PC-3 (cell line): ENCODE data around the gene TAMM41. TPM values are rescaled to one million over a fixed set of nuclear protein-coding genes. Genes with fewer than 3 reads are reported as not detected.

ENCODE experiments used
- ATAC-seq: fragments of 200-7000 bp; cut with Tn5 transposase; 2 replicates; pipeline ENCODE4 v1.9.1; 2020; ENCODE audit warnings: mild to moderate bottlenecking, moderate library complexity
- BruUV-seq: library from RNA; stranded (reverse); fragments of 400-500 nt; replicated peaks from 2 replicates; lab custom pipeline; 2021; lab: Mats Ljungman, UMichigan
- CTCF ChIA-PET: fragments of 300-600 bp; sonication (Branson Sonifier 250); formaldehyde crosslinking; loops from one replicate; lab custom pipeline; 2022; ENCODE audit warnings: antibody characterized with exemption; lab: Charles Lee
- POLR2A ChIA-PET: fragments of 300-600 bp; sonication (Branson Sonifier 250); formaldehyde crosslinking; loops from one replicate; lab custom pipeline; 2022; ENCODE audit warnings: antibody characterized with exemption; ENCODE audit not compliant: unreplicated experiment; lab: Charles Lee
- DNase-seq: peaks from one replicate; pipeline ENCODE4 v3.0.0-alpha.2; 2015
- H2AFZ ChIP-seq: fragments of 300-600 bp; sonication (generic); 2 replicates; pipeline ENCODE4 v1.6.0; 2016; ENCODE audit warnings: antibody characterized with exemption, low read length
- H3F3A ChIP-seq: fragments of 300-600 bp; sonication (generic); one replicate; pipeline ENCODE4 v1.6.0; 2017; ENCODE audit warnings: antibody characterized with exemption, low read length, control low read depth, mild to moderate bottlenecking; ENCODE audit not compliant: unreplicated experiment
- H3K27ac ChIP-seq: fragments of 300-600 bp; sonication (generic); 2 replicates; pipeline ENCODE4 v1.5.1; 2016; ENCODE audit warnings: mild to moderate bottlenecking, low read length
- H3K27me3 ChIP-seq: fragments of 300-600 bp; sonication (generic); 2 replicates; pipeline ENCODE4 v1.6.1; 2016; ENCODE audit warnings: low read length, mixed read lengths
- H3K36me3 ChIP-seq: fragments of 300-600 bp; sonication (generic); 2 replicates; pipeline ENCODE4 v1.6.1; 2016; ENCODE audit warnings: low read depth, mixed run types, low read length, mixed read lengths
- H3K4me1 ChIP-seq: fragments of 300-600 bp; sonication (generic); 2 replicates; pipeline ENCODE4 v1.5.1; 2016; ENCODE audit warnings: low read length; ENCODE audit not compliant: insufficient read depth
- H3K4me2 ChIP-seq: fragments of 300-600 bp; sonication (generic); 2 replicates; pipeline ENCODE4 v1.6.0; 2016; ENCODE audit warnings: low read length
- H3K4me3 ChIP-seq: fragments of 300-600 bp; sonication (generic); 2 replicates; pipeline ENCODE4 v1.5.1; 2016; ENCODE audit warnings: mild to moderate bottlenecking, low read length, mixed read lengths
- H3K79me2 ChIP-seq: fragments of 300-600 bp; sonication (generic); 2 replicates; pipeline ENCODE4 v1.6.1; 2017; ENCODE audit warnings: low read length, mixed read lengths
- H3K9ac ChIP-seq: fragments of 300-600 bp; sonication (generic); 2 replicates; pipeline ENCODE4 v1.6.0; 2016; ENCODE audit warnings: mild to moderate bottlenecking, low read length
- H3K9me2 ChIP-seq: fragments of 300-600 bp; sonication (generic); replicated peaks from 2 replicates; pipeline ENCODE4 v1.6.1; 2016; ENCODE audit warnings: mixed run types, low read length, mixed read lengths
- H3K9me3 ChIP-seq: fragments of 300-600 bp; sonication (generic); 2 replicates; pipeline ENCODE4 v1.6.1; 2016; ENCODE audit warnings: low read length, mixed read lengths
- H4K20me1 ChIP-seq: fragments of 300-600 bp; sonication (generic); 2 replicates; pipeline ENCODE4 v1.6.1; 2016; ENCODE audit warnings: low read length, mixed read lengths
- EZH2 ChIP-seq: fragments of 300-600 bp; sonication (generic); IDR thresholded peaks from one replicate; pipeline ENCODE4 v1.6.1; 2017; ENCODE audit warnings: antibody characterized with exemption, mild to moderate bottlenecking, low read length; ENCODE audit not compliant: unreplicated experiment
- EZH2phosphoT487 ChIP-seq: fragments of 300-600 bp; sonication (generic); IDR thresholded peaks from 2 replicates; pipeline ENCODE4 v1.6.1; 2018; ENCODE audit warnings: mild to moderate bottlenecking, antibody characterized with exemption, low read length, borderline replicate concordance
- intact Hi-C: fragments of 100-400 bp; cut with micrococcal nuclease; formaldehyde crosslinking; loops from 2 replicates; pipeline ENCODE4 v1.9.0; 2023
- total RNA-seq: library from RNA; depleted of rRNA; stranded (reverse); fragments of >200 nt; gene quantifications from 2 replicates; pipeline ENCODE4 v1.2.3, GENCODE V29; 2014
- TF ChIP-seq, protein P1 (sequence below): fragments of 300-600 bp; sonication (generic); conservative IDR thresholded peaks from 2 replicates; pipeline ENCODE4 v1.5.1; 2017; ENCODE audit warnings: antibody characterized with exemption, low read depth, mild to moderate bottlenecking, low read length

The TAMM41 gene
- total RNA-seq, 1 experiment from 2014 or later = 10.5 TPM

DNA sequence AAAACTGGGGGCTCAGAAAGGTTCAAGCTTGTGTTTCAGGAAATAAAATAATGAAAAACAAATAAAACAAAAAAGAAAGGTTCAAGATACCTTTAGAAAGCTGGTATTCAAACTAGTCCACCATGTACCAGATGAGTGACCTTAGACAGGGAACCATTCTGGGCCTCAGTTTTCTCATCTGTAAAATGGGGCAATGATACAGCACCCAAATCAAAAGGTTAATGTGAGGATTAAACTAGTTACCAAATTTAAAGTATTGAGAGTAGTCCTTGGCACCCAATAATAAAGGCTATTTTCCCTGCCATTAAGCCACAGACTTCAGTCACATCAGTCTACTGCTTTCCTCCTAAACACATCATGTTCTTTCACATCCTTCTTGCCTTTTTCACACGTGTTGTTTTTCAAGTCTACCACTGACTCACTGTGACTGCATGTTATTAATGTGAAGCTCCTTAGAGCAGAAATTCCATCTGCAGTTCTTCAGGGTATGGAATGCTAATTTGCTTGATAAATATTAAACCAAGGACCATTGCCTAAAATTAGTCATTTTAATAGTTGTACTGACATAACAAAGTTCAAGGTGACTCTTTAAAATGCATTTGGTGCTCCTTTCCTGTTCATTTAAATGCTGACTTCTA, 19.9 kb downstream of the TAMM41 start:
- intact Hi-C loops = no loop called here
- Histone ChIP-seq H3K36me3 (peaks cover 15% of the 10 kb centered on the region; the same call in 1 of the 2 replicates), H3K9me2 (no peaks in the 10 kb centered on the region), H4K20me1 (no peaks in the 10 kb centered on the region), H3K4me3 (no peak overlapping the region), H3K79me2 (no peaks in the 10 kb centered on the region), H3K9ac (no peak overlapping the region), H3K4me1 (no peaks in the 10 kb centered on the region), H3F3A (no peaks in the 10 kb centered on the region), H3K27ac (no peak overlapping the region), H3K4me2 (no peak overlapping the region), H3K9me3 (no peaks in the 10 kb centered on the region), H2AFZ (no peak overlapping the region), H3K27me3 (no peaks in the 10 kb centered on the region)
- TF ChIP-seq EZH2 = no peak
- no peak for TF ChIP-seq EZH2phosphoT487
- TF ChIP-seq, protein P1, sequence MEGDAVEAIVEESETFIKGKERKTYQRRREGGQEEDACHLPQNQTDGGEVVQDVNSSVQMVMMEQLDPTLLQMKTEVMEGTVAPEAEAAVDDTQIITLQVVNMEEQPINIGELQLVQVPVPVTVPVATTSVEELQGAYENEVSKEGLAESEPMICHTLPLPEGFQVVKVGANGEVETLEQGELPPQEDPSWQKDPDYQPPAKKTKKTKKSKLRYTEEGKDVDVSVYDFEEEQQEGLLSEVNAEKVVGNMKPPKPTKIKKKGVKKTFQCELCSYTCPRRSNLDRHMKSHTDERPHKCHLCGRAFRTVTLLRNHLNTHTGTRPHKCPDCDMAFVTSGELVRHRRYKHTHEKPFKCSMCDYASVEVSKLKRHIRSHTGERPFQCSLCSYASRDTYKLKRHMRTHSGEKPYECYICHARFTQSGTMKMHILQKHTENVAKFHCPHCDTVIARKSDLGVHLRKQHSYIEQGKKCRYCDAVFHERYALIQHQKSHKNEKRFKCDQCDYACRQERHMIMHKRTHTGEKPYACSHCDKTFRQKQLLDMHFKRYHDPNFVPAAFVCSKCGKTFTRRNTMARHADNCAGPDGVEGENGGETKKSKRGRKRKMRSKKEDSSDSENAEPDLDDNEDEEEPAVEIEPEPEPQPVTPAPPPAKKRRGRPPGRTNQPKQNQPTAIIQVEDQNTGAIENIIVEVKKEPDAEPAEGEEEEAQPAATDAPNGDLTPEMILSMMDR = no peak
- no TSS peak for BruUV-seq
- DNase-seq (no peak), ATAC-seq (no peak)
- CTCF ChIA-PET = no interaction called here
- POLR2A ChIA-PET = interaction anchor here (0.6 kb wide), 1 partner anchor 11 kb away, joined by 12 read pairs; no protein-coding TSS in a partner anchor

DNA sequence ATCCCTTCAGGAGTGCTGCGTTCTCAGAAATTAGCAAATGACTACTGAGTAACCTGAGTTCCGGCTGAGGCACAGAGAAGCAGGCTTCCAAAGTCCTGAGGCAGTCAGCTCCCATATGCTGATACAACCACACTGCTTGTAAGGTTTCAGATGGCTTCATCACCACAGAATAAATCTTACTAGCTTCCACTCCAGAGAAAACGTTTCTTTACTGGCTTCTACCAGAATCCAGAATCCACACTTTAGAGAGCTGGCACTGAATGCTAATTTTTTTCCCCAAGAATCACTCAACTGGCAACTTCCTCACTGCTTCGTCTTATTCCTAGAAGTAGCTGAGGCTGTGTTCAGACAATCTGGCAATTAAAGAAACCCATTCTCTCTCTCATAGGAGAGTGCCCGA, 21.4 kb downstream of the TAMM41 start:
- no peaks in the 10 kb centered on the region for H3K4me1 ChIP-seq
- ATAC-seq = no peak
- H3K79me2 ChIP-seq = no peaks in the 10 kb centered on the region
- no peaks in the 10 kb centered on the region for H3F3A ChIP-seq
- H3K9me3 ChIP-seq = no peaks in the 10 kb centered on the region
- H3K36me3 ChIP-seq = peaks cover 15% of the 10 kb centered on the region; the same call in 1 of the 2 replicates
- BruUV-seq = no TSS peak
- H3K9ac ChIP-seq = no peak overlapping the region
- H2AFZ ChIP-seq = no peak overlapping the region
- ChIA-PET CTCF (interaction anchor here (0.7 kb wide), 1 partner anchor 20 kb away, joined by 3 read pairs; no protein-coding TSS in a partner anchor), POLR2A (no interaction called here)
- H3K9me2 ChIP-seq = no peaks in the 10 kb centered on the region
- no peak for DNase-seq
- no peak for TF ChIP-seq EZH2phosphoT487
- TF ChIP-seq, protein P1 = no peak
- no peak for TF ChIP-seq EZH2
- H3K27ac ChIP-seq = no peak overlapping the region
- H3K27me3 ChIP-seq = no peaks in the 10 kb centered on the region
- no peaks in the 10 kb centered on the region for H4K20me1 ChIP-seq
- no peak overlapping the region for H3K4me3 ChIP-seq
- no peak overlapping the region for H3K4me2 ChIP-seq
- intact Hi-C loops = no loop called here

DNA sequence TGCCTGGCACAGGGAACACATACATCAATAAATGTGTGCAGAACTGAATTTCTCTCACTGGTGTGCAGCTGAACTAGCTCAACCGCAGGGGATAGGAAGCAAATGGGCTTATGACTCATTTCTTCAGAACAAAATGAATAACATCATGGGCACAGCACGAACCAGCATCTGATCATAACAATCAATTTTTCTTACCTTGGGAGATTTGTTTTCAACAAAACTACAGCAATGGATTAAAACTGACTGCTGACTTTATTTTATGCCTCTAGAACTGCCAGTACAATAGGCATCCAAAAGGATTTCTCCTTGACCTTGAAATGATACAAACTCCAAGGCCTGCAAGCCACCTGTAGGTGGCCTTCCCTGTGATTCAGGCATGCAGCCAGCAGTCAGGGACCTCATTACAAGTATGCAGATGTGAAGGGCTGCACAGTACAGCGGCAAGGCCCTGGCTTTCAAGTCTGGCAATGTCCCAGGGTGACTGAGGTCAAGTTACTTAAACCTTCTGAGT, 26.1 kb downstream of the TAMM41 start:
- BruUV-seq = no TSS peak
- Histone ChIP-seq H3K79me2 (no peaks in the 10 kb centered on the region), H3K4me2 (no peak overlapping the region), H3K4me1 (peaks cover 4% of the 10 kb centered on the region; the same call in 1 of the 2 replicates), H3K27ac (no peak overlapping the region), H3K36me3 (peaks cover 8% of the 10 kb centered on the region; the same call in 1 of the 2 replicates), H3K27me3 (no peaks in the 10 kb centered on the region), H3K9me3 (no peaks in the 10 kb centered on the region), H4K20me1 (no peaks in the 10 kb centered on the region), H3F3A (no peaks in the 10 kb centered on the region), H3K4me3 (no peak overlapping the region), H3K9me2 (no peaks in the 10 kb centered on the region), H2AFZ (no peak overlapping the region), H3K9ac (no peak overlapping the region)
- ChIA-PET POLR2A (no interaction called here), CTCF (no interaction called here)
- ATAC-seq (peak; percentile 52), DNase-seq (no peak)
- no peak for TF ChIP-seq EZH2phosphoT487
- TF ChIP-seq, protein P1 = peak; percentile 27; the same call in 1 of the 2 replicates
- intact Hi-C loops = no loop called here
